ENCODE data around the gene CCR5. TPM values are rescaled to one million over a fixed set of nuclear protein-coding genes. Genes with fewer than 3 reads are reported as not detected.
"Not testable (repeated sequence)": the region's sequence is repeated elsewhere in the genome, so short reads cannot be mapped to it uniquely, and the experiment has no call there.

Gene CCR5
- polyA plus RNA-seq (2013, experiment 1 of 2; ENCODE audit: insufficient read length), result not detected
- not detected for polyA plus RNA-seq (2013, experiment 2 of 2; ENCODE audit: insufficient read length)

DNA sequence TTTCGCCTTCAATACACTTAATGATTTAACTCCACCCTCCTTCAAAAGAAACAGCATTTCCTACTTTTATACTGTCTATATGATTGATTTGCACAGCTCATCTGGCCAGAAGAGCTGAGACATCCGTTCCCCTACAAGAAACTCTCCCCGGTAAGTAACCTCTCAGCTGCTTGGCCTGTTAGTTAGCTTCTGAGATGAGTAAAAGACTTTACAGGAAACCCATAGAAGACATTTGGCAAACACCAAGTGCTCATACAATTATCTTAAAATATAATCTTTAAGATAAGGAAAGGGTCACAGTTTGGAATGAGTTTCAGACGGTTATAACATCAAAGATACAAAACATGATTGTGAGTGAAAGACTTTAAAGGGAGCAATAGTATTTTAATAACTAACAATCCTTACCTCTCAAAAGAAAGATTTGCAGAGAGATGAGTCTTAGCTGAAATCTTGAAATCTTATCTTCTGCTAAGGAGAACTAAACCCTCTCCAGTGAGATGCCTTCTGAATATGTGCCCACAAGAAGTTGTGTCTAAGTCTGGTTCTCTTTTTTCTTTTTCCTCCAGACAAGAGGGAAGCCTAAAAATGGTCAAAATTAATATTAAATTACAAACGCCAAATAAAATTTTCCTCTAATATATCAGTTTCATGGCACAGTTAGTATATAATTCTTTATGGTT lies at the start of gene CCR5:
Gene CCR5 (plus strand): TSS at position 108 of the 680 bp plus-strand sequence. CDS start 1,957 bp downstream, outside the sequence.
- DNase-seq, result no peak

GRCh38 chr3:46321461-46322104 lies 49.2 kb upstream of the CCR5 start:
- DNase-seq, result no peak

- no peak for DNase-seq
Observed at GRCh38 chr3:46324036-46324435, 46.7 kb upstream of the CCR5 start.

- DNase-seq, result no peak
Observed at GRCh38 chr3:46325645-46326300, 45.0 kb upstream of the CCR5 start.

GRCh38 chr3:46330676-46331075 lies 40.1 kb upstream of the CCR5 start:
- DNase-seq, result not testable (repeated sequence)

DNA sequence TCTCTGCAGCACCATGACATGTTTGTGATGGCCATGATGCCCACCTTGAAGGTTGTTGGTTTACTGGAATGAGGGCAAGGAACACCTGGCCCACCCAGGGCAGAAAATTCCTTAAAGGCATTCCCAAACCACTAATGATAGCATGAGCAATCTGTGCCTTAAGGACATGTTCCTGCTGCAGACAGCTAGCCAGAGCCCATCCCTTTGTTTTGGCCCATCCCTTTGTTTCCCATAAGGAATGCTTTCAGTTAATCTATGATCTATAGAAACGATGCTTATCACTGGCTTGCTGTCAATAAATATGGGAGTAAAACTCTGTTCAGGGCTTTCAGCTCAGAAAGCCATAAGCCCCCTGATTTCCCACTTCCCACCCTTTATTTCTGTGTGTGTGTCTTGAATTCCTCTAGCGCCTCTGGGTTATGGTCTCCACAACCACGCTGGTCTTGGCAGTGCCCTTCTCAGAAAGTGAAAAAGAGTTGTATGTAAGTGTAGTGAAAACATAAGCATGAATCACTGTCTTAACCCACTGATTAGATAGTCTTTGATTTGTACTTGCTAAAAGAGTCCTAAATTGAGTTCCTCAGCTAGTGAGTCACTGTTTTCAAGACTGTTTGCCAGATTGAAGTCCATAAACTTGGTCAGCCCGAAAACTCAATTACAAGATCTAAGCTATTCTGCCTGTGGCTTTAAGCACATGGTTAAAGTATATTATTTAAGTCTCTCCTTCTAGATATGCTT lies 35.8 kb upstream of the CCR5 start:
- DNase-seq, result peak; percentile 16

DNA sequence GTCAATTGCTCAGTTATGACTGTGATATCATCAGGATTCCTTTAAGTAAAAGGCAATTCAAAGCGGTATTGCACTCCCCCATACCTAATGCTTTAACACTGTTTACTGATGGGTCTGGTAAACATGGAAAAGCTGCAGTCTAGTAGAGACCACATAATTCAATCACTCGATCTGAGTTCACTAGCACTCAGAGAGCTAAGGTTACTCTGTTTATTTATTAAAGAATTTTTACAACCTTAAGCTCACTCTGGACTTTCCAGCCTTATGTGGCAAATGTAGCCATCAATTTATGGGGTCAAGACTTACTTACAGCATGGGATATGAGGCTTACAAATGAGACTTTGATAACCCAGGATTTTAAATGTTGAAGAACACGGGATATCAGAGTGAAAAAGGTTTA lies 35.2 kb upstream of the CCR5 start:
- DNase-seq, result no peak

DNA sequence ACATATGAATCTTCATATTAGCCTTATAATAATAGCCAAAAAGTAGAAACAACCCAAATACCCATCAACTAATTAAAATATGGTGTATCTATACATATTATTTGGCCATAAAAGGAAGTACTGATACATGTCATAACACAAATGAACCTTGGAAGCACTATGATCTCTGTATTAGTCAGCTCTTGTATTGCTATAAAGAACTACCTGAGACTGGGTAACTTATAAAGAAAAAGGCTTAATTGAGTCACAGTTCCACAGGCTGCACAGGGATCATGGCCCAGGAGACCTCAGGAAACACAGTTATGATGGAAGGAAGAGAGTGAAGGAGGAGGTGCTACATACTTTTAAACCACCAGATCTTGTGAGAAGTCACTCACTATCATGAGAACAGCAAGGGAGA lies 32.8 kb upstream of the CCR5 start:
- no peak for DNase-seq

DNA sequence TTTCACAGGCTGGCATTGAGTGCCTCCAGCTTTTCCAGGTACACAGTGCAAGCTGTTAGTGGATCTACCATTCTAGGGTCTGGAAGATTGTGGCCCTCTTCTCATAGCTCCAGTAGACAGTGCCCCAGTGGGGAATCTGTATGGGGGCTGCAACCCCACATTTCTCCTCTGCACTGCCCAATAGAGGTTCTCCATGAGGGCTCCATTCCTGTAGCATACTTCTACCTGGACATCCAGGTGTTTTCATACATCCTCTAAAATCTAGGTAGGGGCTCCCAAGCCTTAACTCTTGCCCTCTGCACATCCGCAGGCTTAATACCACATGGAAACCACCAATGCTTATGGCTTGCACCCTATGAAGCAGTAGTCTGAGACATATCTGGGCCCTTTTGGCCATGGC lies 31.9 kb upstream of the CCR5 start:
- no peak for DNase-seq

GRCh38 chr3:46344476-46344875 lies 26.3 kb upstream of the CCR5 start:
- DNase-seq, result no peak

- no peak for DNase-seq
Observed at GRCh38 chr3:46348823-46349482, 21.8 kb upstream of the CCR5 start.

DNA sequence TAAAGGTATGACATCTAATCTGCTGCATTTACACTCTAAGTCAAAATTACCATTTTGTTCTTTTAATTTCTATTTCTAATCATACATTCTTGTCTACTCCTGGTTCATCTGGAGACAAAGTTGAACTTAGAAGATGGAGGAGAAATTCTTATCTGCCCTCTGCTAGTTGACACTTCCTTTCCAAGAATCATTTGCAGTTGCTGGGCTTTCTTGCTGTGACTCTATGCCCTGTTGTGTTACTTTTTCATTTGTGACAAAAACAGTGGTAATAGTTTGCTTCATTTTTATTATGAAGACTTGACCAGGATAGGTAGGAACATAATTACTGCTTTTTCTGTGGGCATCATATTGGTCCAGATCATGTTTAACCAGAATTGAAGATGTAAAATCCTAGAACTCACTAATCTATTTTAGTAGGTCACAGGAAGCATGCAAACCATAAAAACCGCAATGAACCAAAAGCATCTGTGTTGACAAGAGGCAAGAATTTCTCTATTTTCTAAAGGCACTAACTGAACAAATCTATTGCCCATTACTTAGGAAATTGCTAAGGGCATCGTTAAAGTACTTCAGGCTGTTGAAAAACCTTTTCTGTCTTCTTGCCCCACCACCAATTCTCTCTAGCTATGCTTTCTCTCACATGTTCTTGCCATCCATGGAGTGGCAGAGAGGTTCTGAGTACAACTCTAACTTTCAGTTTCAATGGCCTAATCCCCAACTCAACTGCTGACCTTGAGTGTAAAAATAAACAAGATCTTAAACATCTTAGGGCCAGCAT lies 21.1 kb upstream of the CCR5 start:
- no peak for DNase-seq

- no peak for DNase-seq
Observed at GRCh38 chr3:46350262-46350565, 20.5 kb upstream of the CCR5 start.

DNA sequence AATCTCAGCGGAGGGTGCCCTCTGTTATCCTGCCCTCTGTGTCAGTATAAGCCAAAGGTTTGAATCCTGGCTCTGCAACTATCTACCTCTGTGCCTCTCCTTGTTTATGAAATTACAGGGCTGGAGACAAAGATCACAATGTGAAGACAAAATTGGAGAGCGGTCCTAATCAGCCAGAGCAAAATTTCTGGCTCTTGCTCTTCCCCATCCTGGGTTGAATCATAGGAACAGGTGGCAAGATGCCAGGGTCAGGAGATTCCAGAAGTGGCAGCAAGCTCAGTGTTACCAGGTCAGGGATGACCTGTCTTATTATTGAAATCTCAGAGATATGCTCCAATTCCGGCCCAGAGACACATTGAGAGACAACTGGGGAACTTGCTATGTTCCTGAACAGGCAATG lies 19.1 kb upstream of the CCR5 start:
- DNase-seq, result no peak

GRCh38 chr3:46353090-46353489 lies 17.7 kb upstream of the CCR5 start:
- DNase-seq, result no peak

- no peak for DNase-seq
Observed at GRCh38 chr3:46353647-46354410, 16.9 kb upstream of the CCR5 start, which contains the start of gene CCR2. CCR2 (plus strand) TSS chr3:46354111; CDS start chr3:46357528, 3,417 bp downstream.

GRCh38 chr3:46354478-46354877 lies 16.3 kb upstream of the CCR5 start:
- no peak for DNase-seq

DNA sequence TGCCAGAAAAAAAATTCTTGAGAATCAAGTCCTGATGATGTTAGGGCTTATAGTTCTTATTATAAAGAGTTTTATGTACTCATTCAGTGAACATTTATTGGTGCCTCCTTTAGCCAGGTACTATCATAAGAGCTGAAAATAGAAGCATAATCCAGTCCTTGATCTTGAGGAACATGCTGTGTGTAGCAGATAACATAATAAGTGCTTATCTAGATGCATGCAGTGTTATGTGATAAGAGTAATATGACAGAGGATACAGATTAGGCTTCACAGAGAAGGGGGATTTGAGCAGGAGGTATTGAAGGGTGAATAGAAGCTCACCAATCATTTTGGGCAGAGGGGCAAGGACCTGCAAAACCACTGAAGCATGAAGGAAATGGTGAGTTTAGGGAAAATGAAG lies 15.8 kb upstream of the CCR5 start:
- no peak for DNase-seq

DNA sequence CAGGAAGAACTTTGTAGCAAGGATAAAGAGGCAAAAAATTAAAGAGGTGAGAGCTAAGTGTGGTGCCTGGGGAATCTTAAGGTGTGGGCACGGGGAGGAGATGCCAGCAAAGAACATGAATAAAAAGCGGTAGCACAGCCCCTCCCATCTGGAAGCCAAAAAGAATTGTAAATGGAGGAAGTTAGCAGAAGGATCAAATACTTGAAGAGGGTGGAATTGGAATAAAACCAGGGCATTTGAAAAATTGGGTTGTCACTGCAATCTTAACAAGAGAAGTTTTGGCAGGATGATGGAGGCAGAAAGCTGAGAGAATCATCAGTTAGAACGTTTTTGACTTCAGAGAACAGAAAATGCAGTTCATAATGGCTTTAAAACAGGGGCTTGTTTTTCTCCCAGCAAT lies 14.5 kb upstream of the CCR5 start:
- no peak for DNase-seq

- no peak for DNase-seq
Observed at GRCh38 chr3:46356909-46357308, 13.8 kb upstream of the CCR5 start.

GRCh38 chr3:46358466-46358865 lies 12.3 kb upstream of the CCR5 start:
- DNase-seq, result no peak

All from fibroblast of skin of back (primary cell).